ENCODE data around the gene IPO11.

Gene IPO11

DNA sequence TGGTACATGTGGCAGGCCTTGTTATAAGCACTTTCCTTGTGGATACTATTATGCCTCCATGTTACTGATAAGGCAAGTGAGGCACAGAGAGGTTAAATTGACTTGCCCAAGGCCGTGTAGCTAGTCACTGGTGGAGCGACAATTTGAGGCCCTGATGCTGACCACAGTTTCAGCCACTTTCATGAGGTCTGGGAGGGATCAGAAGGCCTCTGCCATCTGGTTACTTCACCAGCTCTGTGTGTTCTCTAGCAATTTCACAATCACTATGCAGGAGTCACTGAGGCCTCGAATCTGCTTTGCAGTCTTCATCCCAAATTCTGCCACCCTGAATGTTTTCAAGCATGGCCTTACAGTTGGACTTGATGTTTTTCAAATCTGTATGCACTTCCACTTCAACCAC, 175.2 kb downstream of the IPO11 start:
- H3K4me3 ChIP-seq (ENCODE audit: low read depth, low read length): no peak overlapping the region
- no peak for DNase-seq (ENCODE audit: low read depth)

DNA sequence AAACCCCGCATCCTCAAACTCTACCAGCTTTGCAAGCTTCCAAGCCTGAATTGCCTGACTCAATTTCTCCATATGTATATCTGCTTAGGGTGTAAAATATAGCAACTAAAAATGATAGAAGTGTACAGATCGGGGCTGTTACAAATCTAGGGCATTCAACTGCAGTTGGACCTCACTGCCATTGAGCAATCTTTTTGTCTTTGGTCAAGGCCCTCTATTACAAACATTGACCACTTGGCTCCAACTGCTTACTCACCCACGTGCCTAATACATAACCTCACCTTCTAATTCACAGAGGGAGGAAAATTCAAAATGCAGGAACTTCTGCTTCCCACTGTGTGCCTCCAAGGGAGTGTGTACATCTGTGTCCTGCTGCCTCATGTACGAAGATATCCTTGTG, 176.1 kb downstream of the IPO11 start:
- DNase-seq (ENCODE audit: low read depth): no peak
- H3K4me3 ChIP-seq (ENCODE audit: low read depth, low read length): no peak overlapping the region

DNA sequence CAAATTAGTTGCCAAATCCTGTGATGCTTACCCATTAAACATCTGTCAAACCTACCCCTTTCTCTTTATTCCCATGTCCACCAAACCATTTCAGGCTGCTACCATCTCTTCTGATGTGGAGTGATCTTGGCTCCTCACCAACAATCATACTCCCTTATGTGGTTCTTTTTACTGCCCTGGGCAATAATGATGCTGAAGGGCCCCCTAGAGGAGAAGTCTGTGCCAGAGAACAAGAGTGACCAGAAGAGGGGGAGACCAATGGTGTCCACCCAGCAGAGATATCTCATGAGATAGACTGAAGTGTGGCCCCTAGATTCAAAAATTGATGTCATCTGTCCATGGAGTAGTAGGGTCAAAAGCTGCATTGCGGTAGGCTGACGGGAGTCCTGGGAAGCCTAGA, 176.9 kb downstream of the IPO11 start:
- DNase-seq (ENCODE audit: low read depth): no peak
- no peak overlapping the region for H3K4me3 ChIP-seq (ENCODE audit: low read depth, low read length)

DNA sequence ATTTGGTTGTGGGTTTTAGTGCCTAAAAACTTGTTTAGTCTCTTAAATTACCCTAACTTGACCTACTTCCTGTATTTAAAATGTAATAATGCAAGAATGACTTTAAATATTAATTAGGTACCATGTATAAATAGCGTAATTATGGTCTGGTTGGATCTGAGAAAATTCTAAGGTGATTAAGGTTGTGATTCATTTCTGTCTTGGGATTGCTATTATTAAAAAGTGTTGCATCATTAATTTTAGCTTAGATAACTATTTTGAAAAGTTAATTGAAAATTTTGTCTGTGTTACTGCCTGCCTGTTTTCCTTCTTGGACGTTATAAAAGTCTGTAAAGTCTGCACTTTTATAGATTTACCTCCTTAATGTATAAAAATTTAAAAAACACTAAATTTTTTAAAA, 177.8 kb downstream of the IPO11 start:
- no peak overlapping the region for H3K4me3 ChIP-seq (ENCODE audit: low read depth, low read length)
- no peak for DNase-seq (ENCODE audit: low read depth)

DNA sequence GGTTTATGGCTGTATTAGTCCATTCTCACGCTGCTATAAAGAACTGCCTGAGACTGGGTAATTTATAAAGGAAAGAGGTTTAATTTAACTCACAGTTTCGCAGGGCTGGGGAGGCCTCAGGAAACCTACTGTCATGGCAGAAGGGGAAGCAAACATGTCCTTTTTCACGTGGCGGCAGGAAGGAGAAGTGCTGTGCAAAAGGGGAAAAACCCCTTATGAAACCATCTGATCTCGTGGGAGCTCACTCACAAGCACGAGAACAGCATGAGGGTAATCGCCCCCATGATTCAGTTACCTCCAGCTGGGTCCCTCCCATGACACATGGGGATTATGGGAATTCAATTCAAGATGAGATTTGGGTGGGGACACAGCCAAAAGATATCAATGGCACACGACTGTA, 180.0 kb downstream of the IPO11 start:
- no peak overlapping the region for H3K4me3 ChIP-seq (ENCODE audit: low read depth, low read length)
- DNase-seq (ENCODE audit: low read depth): no peak

DNA sequence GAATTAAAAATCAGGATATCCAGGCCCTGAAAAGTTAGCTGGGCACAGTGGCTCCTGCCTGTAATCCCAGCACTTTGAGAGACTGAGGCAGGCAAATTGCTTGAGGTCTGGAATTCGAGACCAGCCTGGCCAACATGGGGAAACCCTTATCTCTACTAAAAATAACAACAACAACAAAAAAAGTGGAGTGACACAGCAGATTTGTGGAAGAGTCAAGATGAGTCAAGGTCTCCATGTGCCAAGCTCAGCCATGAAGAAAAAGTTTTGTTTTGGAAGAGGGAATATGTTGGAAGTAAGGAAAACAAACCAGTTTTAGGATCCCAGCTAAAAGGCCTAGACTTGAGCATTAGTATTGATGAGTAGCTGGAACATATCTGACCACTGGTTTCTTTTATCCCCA, 180.8 kb downstream of the IPO11 start:
- no peak overlapping the region for H3K4me3 ChIP-seq (ENCODE audit: low read depth, low read length)
- no peak for DNase-seq (ENCODE audit: low read depth)

DNA sequence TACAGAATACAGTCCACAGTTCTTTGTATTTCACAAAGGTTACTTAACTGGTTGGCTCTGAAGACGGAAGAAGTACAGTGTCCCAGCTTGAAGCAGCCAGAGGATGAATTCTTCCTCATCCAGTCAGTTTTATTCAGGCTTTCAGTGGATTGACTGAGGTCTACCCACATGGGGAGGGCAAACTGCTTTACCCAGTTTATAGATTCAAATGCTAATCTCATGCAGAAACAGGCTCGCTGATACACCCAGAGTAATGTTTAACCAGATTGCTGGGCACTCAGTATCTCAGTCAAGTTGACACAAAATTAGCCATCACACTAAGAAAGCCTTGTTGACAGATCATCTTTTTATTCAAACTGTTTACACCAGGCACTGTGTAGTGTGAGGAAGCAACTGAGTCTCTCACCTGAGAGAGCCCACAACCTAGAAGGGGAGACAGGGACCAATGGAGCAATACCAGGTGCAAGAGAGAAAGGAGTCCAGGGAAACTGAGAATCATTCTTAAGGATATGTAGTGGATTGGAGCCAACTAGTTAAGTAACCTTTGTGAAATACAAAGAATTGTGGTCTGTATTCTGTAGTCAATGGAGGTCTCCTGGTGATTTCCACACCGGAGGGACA, 181.9 kb downstream of the IPO11 start:
- no peak overlapping the region for H3K4me3 ChIP-seq (ENCODE audit: low read depth, low read length)
- no peak for DNase-seq (ENCODE audit: low read depth)

DNA sequence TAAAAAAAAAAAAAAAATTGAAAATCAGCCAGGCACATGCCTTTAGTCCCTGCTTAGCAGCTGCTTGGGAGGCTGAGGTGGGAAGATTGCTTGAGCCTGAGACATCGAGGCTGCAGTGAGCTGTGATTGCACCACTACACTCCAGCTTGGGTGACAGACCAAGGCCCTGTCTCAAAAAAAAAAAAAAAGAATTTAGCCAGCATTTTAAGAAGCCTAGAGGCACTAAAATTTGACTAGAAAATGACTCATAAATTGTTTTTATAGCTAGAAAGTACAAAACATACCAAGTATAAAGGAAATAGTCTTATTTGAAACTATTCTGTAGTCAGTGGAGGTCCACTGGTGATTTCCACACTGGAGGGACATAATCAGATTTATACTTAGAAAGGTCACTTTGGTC, 183.5 kb downstream of the IPO11 start:
- DNase-seq (ENCODE audit: low read depth): no peak
- no peak overlapping the region for H3K4me3 ChIP-seq (ENCODE audit: low read depth, low read length)

DNA sequence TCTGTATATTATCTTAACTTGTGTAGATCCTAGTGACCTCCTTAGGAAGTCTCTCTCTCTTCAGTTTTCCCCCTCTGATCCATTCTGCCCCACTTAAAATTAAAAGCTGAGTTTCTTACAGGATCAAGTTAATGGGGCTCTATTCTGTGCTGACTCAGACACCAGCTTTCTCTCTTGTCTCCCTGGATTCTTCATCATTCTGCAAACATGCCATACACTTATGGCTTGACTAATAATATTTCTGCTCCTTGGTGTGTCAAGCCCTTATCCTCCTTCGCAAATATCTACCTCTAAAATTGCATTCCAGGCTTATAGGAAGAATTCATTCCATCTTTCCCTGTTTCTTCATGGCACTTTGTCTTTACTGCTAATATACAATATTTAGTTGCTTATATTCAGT, 184.1 kb downstream of the IPO11 start:
- no peak overlapping the region for H3K4me3 ChIP-seq (ENCODE audit: low read depth, low read length)
- DNase-seq (ENCODE audit: low read depth): no peak

DNA sequence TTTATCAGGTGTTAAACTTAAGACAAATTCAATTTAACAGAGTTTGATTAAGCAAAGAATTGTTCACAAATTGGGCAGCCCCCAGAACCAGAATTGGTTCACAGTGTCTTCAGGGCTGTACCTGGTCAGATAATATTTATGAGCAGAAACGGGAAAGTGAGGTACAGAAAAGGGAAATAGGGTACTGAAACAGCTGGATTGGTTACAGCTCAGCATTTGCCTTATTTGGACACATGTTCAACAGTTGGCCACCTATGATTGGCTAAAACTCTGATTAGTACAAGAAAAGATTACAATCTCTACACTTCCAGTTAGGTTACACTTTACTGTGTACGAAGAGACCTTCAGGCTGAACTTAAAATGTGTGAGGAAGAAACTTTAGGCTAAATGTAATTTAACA, 184.8 kb downstream of the IPO11 start:
- DNase-seq (ENCODE audit: low read depth): no peak
- no peak overlapping the region for H3K4me3 ChIP-seq (ENCODE audit: low read depth, low read length)

DNA sequence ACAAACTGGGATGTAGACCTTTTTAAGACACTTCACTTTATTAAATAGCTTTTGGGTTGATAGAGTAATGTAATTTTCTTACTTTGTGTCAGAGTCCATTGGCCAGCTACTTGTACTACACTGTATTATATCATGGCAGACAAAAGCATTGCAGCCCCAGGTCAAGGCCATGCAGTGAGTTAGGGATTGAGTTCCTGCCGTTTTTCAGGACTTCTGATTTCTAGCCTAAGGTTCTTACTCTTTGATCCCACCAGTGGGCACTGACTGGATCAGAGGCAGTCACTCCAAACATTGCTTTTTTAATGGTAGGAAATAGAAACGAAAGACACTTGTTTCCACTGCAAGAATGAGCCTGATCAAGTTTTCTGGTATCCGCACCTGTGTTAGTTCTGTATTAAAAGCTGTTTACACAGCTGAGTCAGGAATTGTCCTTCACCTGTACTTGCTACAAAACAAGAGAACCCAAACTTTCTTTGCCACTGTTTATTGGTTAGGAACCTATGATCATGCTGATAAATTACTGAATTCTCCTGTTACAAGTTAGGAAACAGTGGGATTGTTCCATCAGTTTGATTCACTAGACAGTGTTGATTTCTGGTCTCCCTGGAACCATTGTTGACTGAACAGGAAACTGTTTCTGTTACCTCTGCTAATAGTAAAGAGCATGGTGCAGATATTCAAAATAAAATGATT, 188.1 kb downstream of the IPO11 start:
- no peak for DNase-seq (ENCODE audit: low read depth)
- no peak overlapping the region for H3K4me3 ChIP-seq (ENCODE audit: low read depth, low read length)

DNA sequence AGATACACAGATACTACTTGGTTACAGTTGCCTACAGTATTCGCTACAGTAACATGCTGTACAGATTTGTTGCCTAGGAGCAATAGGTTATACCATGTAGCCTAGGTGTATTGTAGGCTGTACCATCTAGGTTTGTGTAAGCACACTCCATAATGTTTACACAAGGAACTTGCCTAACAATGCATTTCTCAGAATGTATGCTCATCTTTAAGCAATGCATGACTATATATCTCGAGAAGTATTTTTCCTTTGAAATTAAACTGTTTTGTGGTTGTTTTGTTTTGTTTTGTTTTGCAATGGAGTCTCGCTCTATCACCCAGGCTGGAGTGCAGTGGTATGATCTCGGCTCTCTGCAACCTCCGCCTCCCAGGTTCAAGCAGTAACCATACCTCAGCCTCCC, 191.4 kb downstream of the IPO11 start:
- no peak for DNase-seq (ENCODE audit: low read depth)
- no peak overlapping the region for H3K4me3 ChIP-seq (ENCODE audit: low read depth, low read length)

DNA sequence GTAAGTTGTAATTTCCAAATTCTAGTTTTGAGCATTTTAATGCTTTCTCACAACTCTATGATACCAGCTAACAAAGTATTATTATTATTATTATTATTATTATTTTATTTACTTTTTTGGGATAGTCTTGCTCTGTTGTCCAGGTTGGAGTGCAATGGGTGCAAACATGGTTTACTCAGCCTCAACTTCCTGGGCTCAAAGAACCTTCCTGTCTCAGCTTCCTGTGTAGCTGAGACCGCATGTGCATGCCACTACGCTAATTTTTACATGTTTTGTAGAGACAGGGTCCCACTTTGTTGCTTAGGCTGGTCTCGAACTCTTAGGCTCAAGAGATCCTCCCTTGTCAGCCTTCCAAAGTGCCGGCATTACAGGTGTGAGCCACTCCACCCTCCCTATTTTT, 193.1 kb downstream of the IPO11 start:
- H3K4me3 ChIP-seq (ENCODE audit: low read depth, low read length): no peak overlapping the region
- DNase-seq (ENCODE audit: low read depth): no peak

DNA sequence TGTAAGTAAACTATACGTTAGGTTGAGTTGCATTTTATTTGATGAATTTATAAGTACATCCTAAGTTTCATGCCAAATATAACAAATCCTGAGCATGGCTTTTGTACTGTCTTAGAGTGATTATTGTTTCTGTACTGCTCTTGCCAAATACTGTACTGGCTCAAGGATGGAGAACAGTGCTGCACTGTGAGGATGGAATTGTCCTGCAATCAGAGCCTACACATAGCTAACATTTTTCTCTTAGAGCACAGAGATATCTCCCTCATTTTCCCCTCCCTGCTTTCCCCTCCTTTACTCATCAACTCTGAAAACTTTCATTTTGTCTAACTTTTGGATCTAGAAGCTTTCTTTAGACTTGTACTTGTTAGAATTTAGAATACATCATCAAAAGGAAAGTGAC, 194.3 kb downstream of the IPO11 start:
- DNase-seq (ENCODE audit: low read depth): no peak
- no peak overlapping the region for H3K4me3 ChIP-seq (ENCODE audit: low read depth, low read length)

DNA sequence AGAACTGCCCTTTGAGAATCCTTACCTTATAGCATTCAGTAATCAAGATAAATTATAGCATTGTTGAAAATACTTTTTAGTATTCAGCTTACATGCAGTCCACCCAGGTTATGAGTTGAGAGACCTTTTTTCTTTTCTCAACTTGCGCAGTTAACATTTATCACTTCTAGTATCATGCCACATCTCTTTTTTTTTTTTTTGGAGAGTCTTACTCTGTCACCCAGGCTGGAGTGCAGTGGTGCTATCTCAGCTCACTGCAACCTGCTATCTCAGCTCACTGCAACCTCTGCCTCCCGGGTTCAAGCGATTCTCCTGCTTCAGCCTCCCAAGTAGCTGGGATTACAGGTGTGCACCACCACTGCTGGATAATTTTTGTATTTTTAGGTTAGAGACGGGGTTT, 195.1 kb downstream of the IPO11 start:
- no peak overlapping the region for H3K4me3 ChIP-seq (ENCODE audit: low read depth, low read length)
- DNase-seq (ENCODE audit: low read depth): no peak

DNA sequence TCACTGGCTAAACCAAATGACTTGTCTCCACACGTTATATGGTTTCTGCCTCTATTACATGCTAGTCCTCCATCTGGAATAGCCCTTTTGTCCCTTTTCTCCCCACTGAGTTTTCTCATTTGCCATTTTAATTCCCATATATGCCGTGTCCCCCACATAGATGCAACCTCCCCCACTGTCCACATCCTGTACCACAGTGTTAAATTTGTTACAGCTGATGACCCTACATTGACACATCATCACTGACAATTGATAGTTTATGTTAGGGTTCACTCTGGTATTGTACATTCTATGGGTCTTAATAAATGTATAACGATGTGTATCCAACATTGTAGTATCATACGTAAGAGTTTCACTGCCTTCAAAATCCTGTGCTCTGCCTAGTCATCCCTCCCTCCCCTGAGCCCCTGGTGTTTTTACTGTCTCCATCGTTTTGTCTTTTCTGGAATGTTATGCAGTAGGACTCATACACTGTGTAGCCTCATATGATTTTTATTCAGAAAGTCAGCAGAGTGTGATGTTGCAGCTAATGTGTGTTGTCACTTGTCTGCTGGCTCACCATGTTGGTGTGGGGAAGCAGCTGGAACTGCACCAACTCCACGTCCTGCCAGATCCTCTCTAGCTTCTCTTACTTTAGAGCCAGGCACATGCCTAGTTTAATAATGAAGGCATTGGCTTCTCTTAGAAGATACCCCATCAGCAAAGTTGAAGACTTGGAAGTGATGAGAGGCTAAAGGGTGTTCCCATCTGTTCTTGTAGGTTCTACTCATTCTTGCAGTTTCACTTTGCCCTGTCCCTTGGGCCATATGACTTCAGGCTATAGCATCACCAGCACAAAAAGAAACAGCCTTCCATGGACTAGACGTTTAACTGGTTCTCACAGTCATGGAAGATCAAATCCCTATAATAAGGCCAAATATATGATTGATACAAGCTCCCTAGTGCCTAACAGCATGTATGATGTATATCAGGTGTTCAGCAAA, 196.3 kb downstream of the IPO11 start:
- H3K4me3 ChIP-seq (ENCODE audit: low read depth, low read length): no peak overlapping the region
- no peak for DNase-seq (ENCODE audit: low read depth)

DNA sequence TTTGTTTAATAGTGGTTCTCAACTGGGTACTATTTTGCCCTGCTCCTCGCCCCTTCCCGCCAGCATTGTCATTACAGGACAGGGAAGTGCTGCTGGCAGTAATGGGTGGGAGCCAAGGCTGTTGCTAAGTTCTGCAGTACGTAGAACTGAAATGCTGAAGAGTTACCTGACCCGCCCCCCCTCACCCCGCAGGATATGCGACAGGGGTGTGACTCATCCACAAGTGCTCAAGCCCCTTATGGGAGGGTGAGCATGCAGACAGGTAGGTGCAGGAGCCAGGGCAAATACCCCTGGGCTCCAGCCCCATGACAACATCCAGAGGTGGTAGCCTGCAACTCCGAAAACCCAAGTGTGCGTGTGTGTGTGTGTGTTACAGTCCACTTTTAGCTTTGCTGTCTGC, 201.8 kb downstream of the IPO11 start:
- no peak for DNase-seq (ENCODE audit: low read depth)

DNA sequence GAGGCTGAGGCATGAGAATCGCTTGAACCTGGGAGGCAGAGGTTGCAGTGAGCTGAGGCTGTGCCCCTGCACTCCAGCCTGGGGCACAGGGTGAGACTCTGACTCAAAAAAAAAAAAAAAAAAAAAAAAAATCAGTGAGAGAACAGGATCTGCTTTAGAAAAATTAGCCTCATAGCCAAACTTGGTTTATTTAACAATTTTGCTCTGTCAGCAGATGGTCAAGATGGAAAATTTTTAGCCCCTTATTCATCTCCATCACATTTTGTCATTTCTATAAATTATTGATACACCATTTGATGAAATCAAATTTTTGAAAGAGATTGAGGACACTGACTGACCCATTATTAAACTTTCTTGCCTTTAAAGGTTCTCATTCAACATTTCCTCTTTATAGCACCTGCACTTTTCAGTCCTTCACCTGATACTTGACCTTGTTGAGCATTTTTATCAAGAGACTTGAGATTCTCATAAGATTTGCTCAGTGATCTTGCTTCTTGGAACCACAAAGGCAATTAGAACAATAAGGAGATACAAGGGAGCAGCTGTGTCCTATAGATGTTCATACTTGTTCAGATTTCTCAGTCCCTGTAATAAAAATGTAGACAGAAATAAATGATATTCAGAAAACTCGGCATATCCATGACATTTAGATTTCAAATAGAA, 204.2 kb downstream of the IPO11 start:
- no peak for DNase-seq (ENCODE audit: low read depth)
- H3K4me3 ChIP-seq (ENCODE audit: low read depth, low read length): no peak overlapping the region

More for the DNA sequence above, 201.8 kb downstream of the IPO11 start:
- no peak overlapping the region for H3K4me3 ChIP-seq (ENCODE audit: low read depth, low read length)

DNA sequence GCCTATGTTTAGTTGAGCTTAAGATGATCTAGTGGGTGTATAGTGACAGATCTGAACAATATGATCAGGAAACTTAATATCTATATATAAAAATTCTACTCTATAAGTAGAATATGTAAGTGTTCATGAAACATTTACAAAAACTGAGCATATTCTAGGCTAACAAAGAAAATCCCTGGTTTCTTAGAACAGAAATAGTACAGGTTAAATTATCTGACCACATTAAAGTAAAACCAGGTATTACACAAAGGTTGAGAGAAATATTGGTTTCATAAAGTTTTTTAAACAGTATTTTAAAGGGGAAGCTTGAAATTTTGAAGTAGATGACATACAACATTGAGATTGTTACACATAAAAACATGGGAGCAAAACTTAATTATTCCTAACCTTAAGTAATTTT, 205.4 kb downstream of the IPO11 start:
- DNase-seq (ENCODE audit: low read depth): no peak
- H3K4me3 ChIP-seq (ENCODE audit: low read depth, low read length): no peak overlapping the region

DNA sequence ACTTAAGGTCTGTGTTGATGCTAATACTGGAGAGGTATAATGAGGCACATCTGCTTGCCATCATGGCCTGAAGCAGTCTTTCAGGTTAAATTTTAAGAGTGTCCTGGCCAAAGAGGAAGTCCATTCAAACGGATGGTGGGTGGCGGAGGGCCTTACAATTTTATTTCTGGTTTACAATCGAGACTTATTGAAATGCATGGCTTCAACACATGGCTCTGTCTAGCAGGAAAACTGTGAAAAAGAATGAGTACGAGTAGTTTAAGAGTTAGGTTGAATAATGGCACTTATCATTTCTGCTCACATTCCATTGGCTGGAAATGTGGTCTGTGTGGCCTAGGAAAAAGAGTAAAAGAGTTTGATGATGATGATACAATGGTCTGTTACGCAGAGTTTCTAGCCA, 208.2 kb downstream of the IPO11 start:
- H3K4me3 ChIP-seq (ENCODE audit: low read depth, low read length): no peak overlapping the region
- DNase-seq (ENCODE audit: low read depth): no peak
